Endothelial cell (in vitro differentiated cells): Measurements from ENCODE around the gene PLD2. TPM values are rescaled to one million over a fixed set of nuclear protein-coding genes. Genes with fewer than 3 reads are reported as not detected.
A peak's percentile ranks its signal among the peaks of the same experiment; 100 is the strongest.

Experiments
- DNase-seq: peaks from one replicate; pipeline ENCODE4 v3.0.0; 2021; ENCODE audit warnings: low spot score
- H3K27ac Mint-ChIP-seq: one replicate; pipeline ENCODE4 v1.8.0; 2021; ENCODE audit warnings: mixed read lengths, inconsistent platforms; ENCODE audit not compliant: unreplicated experiment
- H3K27me3 Mint-ChIP-seq: one replicate; pipeline ENCODE4 v1.8.0; 2021; ENCODE audit warnings: mild to moderate bottlenecking, moderate library complexity, mixed read lengths, inconsistent platforms; ENCODE audit not compliant: unreplicated experiment
- H3K36me3 Mint-ChIP-seq: one replicate; pipeline ENCODE4 v1.8.0; 2021; ENCODE audit warnings: mild to moderate bottlenecking, low read depth, mixed read lengths, inconsistent platforms; ENCODE audit not compliant: unreplicated experiment
- H3K4me1 Mint-ChIP-seq: one replicate; pipeline ENCODE4 v1.8.0; 2021; ENCODE audit warnings: mild to moderate bottlenecking, mixed read lengths, inconsistent platforms; ENCODE audit not compliant: unreplicated experiment
- H3K4me3 Mint-ChIP-seq: one replicate; pipeline ENCODE4 v1.8.0; 2021; ENCODE audit warnings: mild to moderate bottlenecking, mixed read lengths, inconsistent platforms; ENCODE audit not compliant: unreplicated experiment
- H3K9me3 Mint-ChIP-seq: one replicate; pipeline ENCODE4 v1.8.0; 2021; ENCODE audit warnings: mixed read lengths, inconsistent platforms; ENCODE audit not compliant: unreplicated experiment
- total RNA-seq: library from RNA; stranded (reverse); fragmentation: NEBNext Ultra II Directional; extraction: Animal tissue kit (Norgen Biotek cat#: 25700); gene quantifications from one replicate; pipeline ENCODE4 v1.2.1, GENCODE V29; 2021; ENCODE audit not compliant: unreplicated experiment
- TF ChIP-seq, protein P1 (sequence below): fragments of 200-600 bp; sonication (generic); IDR thresholded peaks from one replicate; pipeline ENCODE4 v1.5.0; 2021; ENCODE audit warnings: antibody characterized with exemption; ENCODE audit not compliant: unreplicated experiment

PLD2 gene
- total RNA-seq, 1 donor from 2014 or later, result 86.5 TPM

DNA sequence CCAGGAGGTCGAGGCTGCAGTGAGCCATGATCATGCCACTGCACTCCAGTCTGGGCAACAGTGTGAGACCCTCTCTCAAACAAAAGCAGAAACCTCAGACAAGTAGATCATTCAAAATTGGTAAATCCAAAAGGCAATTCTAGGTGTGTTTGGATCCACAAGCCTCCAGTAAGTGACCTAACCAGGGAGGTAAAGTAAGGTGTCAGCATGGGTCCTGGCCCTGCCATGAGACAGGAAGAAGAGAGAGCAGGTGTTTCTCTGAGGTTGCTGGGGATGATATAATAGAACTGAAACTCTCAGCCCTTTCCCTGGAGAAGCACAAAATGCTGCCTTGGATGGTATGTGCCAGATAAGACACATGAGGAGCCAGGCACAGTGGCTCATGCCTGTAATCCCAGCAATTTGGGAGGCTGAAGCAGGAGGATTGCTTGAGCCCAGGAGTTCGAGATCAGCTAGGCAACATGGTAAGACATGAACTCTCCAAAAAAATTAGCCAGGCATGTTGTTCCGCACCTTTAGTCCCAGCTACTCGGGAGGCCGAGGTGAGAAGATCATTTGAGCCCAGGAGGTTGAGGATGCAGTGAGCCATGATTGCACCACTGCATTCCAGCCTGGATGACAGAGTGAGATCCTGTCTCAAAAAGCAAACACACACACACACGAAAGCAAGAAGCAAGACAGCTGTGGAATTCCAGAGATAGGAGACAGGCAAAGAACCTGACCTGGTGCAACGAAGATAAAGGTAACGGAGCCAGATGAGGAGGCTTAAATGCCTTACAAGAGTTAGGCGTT lies 28.8 kb upstream of the PLD2 start:
- H3K4me1 Mint-ChIP-seq, result no peaks in the 10 kb centered on the region
- no peak for DNase-seq
- H3K27ac Mint-ChIP-seq, result no peak overlapping the region
- peaks cover 4% of the 10 kb centered on the region for H3K27me3 Mint-ChIP-seq
- TF ChIP-seq, protein P1, sequence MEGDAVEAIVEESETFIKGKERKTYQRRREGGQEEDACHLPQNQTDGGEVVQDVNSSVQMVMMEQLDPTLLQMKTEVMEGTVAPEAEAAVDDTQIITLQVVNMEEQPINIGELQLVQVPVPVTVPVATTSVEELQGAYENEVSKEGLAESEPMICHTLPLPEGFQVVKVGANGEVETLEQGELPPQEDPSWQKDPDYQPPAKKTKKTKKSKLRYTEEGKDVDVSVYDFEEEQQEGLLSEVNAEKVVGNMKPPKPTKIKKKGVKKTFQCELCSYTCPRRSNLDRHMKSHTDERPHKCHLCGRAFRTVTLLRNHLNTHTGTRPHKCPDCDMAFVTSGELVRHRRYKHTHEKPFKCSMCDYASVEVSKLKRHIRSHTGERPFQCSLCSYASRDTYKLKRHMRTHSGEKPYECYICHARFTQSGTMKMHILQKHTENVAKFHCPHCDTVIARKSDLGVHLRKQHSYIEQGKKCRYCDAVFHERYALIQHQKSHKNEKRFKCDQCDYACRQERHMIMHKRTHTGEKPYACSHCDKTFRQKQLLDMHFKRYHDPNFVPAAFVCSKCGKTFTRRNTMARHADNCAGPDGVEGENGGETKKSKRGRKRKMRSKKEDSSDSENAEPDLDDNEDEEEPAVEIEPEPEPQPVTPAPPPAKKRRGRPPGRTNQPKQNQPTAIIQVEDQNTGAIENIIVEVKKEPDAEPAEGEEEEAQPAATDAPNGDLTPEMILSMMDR, result no peak
- no peaks in the 10 kb centered on the region for H3K36me3 Mint-ChIP-seq
- no peak overlapping the region for H3K4me3 Mint-ChIP-seq
- H3K9me3 Mint-ChIP-seq, result no peaks in the 10 kb centered on the region

DNA sequence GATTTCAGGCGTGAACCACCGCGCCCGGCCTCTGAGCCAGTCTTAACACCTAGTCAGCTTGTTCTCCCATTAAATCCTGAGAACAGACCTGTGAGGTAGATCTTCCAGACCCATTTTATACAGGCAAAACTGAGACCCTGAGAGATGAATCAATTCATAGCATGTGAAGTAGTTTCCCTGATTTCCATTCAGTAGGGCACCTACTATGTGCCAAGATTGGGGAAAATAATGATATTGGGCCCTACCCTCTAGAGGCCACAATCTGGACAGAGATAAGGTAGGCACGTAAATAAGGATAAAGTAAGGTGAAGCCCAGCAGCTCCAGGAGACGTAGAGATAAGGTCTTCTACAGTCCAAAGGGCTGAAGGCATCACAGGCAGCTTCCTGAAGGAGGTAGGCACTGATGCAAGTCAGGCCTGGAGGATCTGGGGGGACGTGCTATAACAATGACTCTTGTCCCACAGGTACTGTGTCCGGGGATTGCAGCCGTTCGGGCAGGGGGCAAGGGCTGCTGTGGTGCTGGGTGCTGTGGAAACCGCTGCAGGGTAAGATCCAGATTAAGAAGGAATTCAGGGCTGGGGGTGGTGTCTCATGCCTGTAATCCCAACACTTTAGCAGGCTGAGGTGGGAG lies 26.5 kb upstream of the PLD2 start:
- TF ChIP-seq, protein P1, result no peak
- H3K27me3 Mint-ChIP-seq, result peaks cover 4% of the 10 kb centered on the region
- no peaks in the 10 kb centered on the region for H3K9me3 Mint-ChIP-seq

DNA sequence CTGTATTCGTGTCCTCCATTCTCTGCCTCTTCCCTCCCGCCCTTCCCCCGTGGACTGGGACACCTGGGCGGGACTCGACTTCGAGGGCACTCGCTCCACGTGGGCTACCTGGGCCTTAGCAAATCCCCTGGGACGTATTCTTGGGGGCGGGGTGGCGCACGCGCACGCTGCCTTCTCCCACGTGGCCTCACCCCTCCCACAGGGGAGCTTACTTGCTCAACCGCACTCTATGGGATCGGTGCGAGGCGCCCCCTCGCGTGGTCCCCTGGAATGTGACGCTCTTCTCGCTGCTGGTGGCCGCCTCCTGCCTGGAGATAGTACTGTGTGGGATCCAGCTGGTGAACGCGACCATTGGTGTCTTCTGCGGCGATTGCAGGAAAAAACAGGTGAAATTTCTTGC lies 24.3 kb upstream of the PLD2 start:
- no peaks in the 10 kb centered on the region for H3K9me3 Mint-ChIP-seq
- H3K4me3 Mint-ChIP-seq, result peak overlapping the region; percentile 8
- TF ChIP-seq, protein P1, result no peak
- H3K27me3 Mint-ChIP-seq, result peaks cover 4% of the 10 kb centered on the region
- no peaks in the 10 kb centered on the region for H3K36me3 Mint-ChIP-seq
- H3K27ac Mint-ChIP-seq, result no peak overlapping the region
- H3K4me1 Mint-ChIP-seq, result peaks cover 5% of the 10 kb centered on the region
- DNase-seq, result no peak

More for the DNA sequence above, 26.5 kb upstream of the PLD2 start:
- no peak for DNase-seq
- H3K27ac Mint-ChIP-seq, result no peak overlapping the region
- H3K4me3 Mint-ChIP-seq, result no peak overlapping the region
- no peaks in the 10 kb centered on the region for H3K4me1 Mint-ChIP-seq
- H3K36me3 Mint-ChIP-seq, result no peaks in the 10 kb centered on the region

DNA sequence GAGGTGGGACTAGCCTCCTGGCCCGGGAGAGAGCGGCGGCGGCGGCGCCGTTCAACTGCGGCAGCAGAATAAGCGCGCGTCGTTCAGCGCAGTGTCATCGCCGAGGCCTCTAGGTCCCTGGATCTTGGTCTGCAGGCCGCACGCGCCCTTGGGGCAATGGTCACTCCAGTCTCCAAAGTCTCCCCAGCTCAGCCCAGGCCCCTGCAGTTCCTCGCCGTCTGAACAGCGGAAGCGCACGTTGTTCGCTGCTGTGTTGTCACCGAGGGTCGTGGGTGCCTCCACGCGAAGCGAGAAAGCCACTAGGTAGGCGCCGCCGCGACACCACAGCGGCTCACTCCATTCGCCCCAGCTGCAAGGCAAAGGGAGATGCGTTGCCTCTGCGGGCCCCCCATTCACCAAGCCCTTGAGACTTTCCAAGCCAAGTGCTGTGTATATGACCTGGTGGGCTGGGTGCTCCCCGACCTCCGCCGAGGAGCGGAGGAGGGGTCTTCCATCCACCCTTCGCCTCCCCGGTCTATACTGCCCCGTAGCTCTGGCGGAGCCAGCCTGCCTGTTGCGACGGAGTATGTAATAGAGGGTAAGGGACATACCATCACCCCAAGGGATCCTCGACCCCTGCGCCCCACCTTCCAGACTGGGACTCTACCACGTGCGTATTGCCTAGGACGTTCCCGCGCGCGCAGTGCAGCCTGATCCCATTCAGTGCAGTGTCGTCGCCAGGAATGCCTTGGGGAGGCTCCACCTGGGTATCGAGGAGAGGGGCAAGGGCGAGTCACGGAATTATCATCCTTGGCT lies 21.4 kb upstream of the PLD2 start:
- Mint-ChIP-seq H3K27me3 (peaks cover 6% of the 10 kb centered on the region), H3K36me3 (peaks cover 3% of the 10 kb centered on the region), H3K27ac (no peak overlapping the region), H3K4me1 (peaks cover 5% of the 10 kb centered on the region), H3K4me3 (no peak overlapping the region), H3K9me3 (no peaks in the 10 kb centered on the region)
- TF ChIP-seq, protein P1, result no peak
- DNase-seq, result no peak
